SU-DHL-6 (cell line): ENCODE measurements around the gene NRSN2.

Experiments used
- H2AFZ ChIP-seq: fragments of 200-600 bp; sonication (generic); 2 replicates; pipeline ENCODE4 v1.6.1; 2014; ENCODE audit warnings: low read depth, mild to moderate bottlenecking, moderate library complexity, mixed read lengths, antibody characterized with exemption, low read length; ENCODE audit not compliant: severe bottlenecking
- H3F3A ChIP-seq: fragments of 200-600 bp; shearing (Covaris generic); 2 replicates; pipeline ENCODE4 v1.6.0; 2016; ENCODE audit warnings: antibody characterized with exemption, mild to moderate bottlenecking; ENCODE audit not compliant: insufficient read depth
- H3K27ac ChIP-seq: fragments of 200-600 bp; sonication (generic); 2 replicates; pipeline ENCODE4 v1.5.1; 2016; ENCODE audit warnings: low read depth, mild to moderate bottlenecking, low read length, moderate library complexity, mixed read lengths
- H3K27me3 ChIP-seq: fragments of 200-600 bp; sonication (generic), shearing (Covaris generic); 2 replicates; pipeline ENCODE4 v1.6.0; 2014; ENCODE audit warnings: mild to moderate bottlenecking, low read length
- H3K36me3 ChIP-seq: fragments of 200-600 bp; sonication (generic); 2 replicates; pipeline ENCODE4 v1.6.1; 2014; ENCODE audit warnings: mild to moderate bottlenecking, low read length, mixed read lengths
- H3K4me2 ChIP-seq: fragments of 300-600, 200-600 bp; shearing (Covaris generic), sonication (generic); 2 replicates; pipeline ENCODE4 v1.6.0; 2014; ENCODE audit warnings: low read length, low read depth, mild to moderate bottlenecking; ENCODE audit not compliant: poor library complexity, severe bottlenecking
- H3K4me3 ChIP-seq: fragments of 200-600 bp; sonication (generic); 2 replicates; pipeline ENCODE4 v1.5.1; 2014; ENCODE audit warnings: antibody characterized with exemption, low read length, mild to moderate bottlenecking, mixed read lengths; ENCODE audit not compliant: insufficient read depth, poor library complexity, severe bottlenecking
- H3K79me2 ChIP-seq: fragments of 200-600 bp; sonication (generic); 2 replicates; pipeline ENCODE4 v1.6.1; 2014; ENCODE audit warnings: mild to moderate bottlenecking, low read length, moderate library complexity; ENCODE audit not compliant: insufficient read depth
- H3K9ac ChIP-seq: fragments of 200-600 bp; sonication (generic); 2 replicates; pipeline ENCODE4 v1.7.0; 2014; ENCODE audit warnings: mild to moderate bottlenecking, low read length
- H3K9me2 ChIP-seq: fragments of 200-600 bp; sonication (generic); replicated peaks from 2 replicates; pipeline ENCODE4 v1.6.1; 2014; ENCODE audit warnings: low read length; ENCODE audit not compliant: insufficient read depth
- H3K9me3 ChIP-seq: fragments of 200-600 bp; sonication (generic); 2 replicates; pipeline ENCODE4 v1.6.1; 2014; ENCODE audit warnings: low read length, mixed read lengths; ENCODE audit not compliant: insufficient read depth
- H4K20me1 ChIP-seq: fragments of 200-600 bp; sonication (generic); 2 replicates; pipeline ENCODE4 v1.6.1; 2014; ENCODE audit warnings: low read depth, mild to moderate bottlenecking, antibody characterized with exemption, low read length, moderate library complexity, mixed read lengths
- CTCF ChIP-seq: fragments of 200-600 bp; sonication (generic); IDR thresholded peaks from one replicate; pipeline ENCODE4 v1.5.1; 2017; ENCODE audit warnings: antibody characterized with exemption, mild to moderate bottlenecking, low read length, moderate library complexity; ENCODE audit not compliant: insufficient read depth, poor library complexity, severe bottlenecking
- EZH2phosphoT487 ChIP-seq: fragments of 200-600 bp; sonication (generic), shearing (Covaris generic); conservative IDR thresholded peaks from 2 replicates; pipeline ENCODE4 v1.6.1; 2018; ENCODE audit warnings: mild to moderate bottlenecking, antibody characterized with exemption, low read length, moderate library complexity, mixed read lengths

NRSN2 gene

DNA sequence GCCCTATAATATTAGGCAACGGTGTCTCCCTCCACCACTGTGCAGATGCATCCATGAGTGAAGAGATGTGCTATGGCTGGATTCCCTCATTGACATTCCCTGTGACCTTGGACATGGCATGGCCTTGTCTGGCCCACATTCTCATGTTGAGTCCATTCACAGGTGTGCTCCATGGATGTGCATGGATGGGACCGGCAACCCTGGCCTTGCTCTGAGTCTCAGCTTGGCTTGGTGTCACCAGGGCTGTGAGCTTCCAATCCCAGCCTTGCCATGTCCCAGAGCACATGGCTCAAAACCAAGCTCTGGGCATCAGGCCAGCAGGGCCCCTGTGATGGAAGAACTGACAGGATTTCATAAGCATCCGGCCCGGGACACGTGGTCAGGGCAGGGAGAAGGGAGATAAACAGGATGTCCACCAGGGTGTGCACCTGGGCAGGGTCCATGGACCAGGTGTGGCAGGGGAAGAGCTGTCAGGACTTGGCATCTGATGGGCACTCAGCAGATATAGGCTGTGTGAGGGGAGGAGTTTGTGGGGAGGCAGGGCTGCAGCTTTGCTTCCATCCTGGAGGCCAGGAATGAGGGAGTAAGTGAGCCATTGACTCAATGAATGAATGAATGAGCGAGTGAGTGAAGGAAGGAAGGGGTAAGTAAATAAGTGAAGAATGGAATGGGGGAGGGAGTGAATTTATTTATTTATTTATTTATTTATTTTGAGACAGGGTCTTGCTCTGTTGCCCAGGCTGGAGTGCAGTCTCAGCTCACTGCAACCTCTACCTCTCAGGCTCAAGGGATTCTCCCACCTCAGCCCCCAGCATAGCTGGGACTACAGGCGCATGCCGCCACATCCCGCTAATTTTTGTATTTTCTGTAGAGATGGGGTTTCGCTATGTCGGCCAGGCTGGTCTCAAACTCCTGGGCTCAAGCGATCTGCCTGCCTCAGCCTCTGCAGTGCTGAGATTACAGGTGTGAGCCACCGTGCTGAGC lies 15.7 kb downstream of the NRSN2 start:
- H3K9me3 ChIP-seq, result no peaks in the 10 kb centered on the region
- H4K20me1 ChIP-seq, result no peaks in the 10 kb centered on the region
- H3K4me2 ChIP-seq, result no peak overlapping the region
- H3K79me2 ChIP-seq, result no peaks in the 10 kb centered on the region
- no peaks in the 10 kb centered on the region for H3K27me3 ChIP-seq
- H3K9ac ChIP-seq, result no peak overlapping the region
- no peak overlapping the region for H2AFZ ChIP-seq
- H3K4me3 ChIP-seq, result no peak overlapping the region
- H3K27ac ChIP-seq, result no peak overlapping the region
- no peaks in the 10 kb centered on the region for H3K36me3 ChIP-seq
- TF ChIP-seq EZH2phosphoT487, result no peak
- no peak for TF ChIP-seq CTCF
- no peaks in the 10 kb centered on the region for H3F3A ChIP-seq
- no peaks in the 10 kb centered on the region for H3K9me2 ChIP-seq

DNA sequence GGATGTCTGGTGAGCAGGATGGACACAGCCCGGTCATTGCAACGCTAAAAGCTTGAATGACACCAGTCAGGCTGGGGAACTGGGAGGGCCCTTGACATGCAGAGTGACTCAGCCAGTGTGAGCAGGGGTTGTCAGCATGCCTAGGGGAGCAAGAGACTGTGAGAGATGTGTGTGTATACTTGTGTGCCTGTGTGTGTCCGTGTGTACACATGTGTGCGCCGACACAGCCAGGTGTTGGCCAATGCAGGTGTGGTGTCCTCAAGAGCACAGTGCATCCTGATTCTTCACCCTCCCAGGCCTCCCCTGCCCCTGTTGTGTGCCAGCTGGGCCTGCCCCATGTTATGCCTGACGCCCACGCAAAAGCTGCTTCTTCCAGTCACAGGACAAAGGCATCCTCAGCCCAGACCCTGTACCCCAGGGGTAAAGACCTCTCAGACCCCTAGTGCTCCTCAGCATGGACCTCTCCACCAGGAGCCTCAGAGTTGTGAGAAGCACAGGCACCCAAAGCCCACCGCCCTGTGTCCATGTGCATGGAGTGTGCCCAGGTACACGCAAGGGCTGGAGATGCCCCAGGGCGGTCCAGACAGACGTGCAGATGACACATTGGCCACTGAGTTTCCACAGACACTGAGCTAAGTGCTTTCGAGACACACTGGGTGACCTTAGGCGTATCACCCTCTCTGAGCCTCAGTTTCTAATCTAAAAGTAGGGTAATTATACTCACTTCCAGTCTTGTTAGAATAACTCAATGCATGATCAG lies 16.6 kb downstream of the NRSN2 start:
- Histone ChIP-seq H3K27ac (no peak overlapping the region), H2AFZ (no peak overlapping the region), H3K27me3 (no peaks in the 10 kb centered on the region)

GRCh38 chr20:364905-365794 lies 18.2 kb downstream of the NRSN2 start:
- no peaks in the 10 kb centered on the region for H3K9me3 ChIP-seq
- TF ChIP-seq CTCF (no peak), EZH2phosphoT487 (no peak)
- no peaks in the 10 kb centered on the region for H3K36me3 ChIP-seq
- H4K20me1 ChIP-seq, result no peaks in the 10 kb centered on the region
- no peak overlapping the region for H3K4me2 ChIP-seq
- no peaks in the 10 kb centered on the region for H3F3A ChIP-seq
- H2AFZ ChIP-seq, result no peak overlapping the region
- no peak overlapping the region for H3K27ac ChIP-seq
- no peaks in the 10 kb centered on the region for H3K79me2 ChIP-seq
- no peaks in the 10 kb centered on the region for H3K9me2 ChIP-seq
- no peak overlapping the region for H3K9ac ChIP-seq
- no peak overlapping the region for H3K4me3 ChIP-seq
- no peaks in the 10 kb centered on the region for H3K27me3 ChIP-seq

More for the DNA sequence above, 16.6 kb downstream of the NRSN2 start:
- Histone ChIP-seq H4K20me1 (no peaks in the 10 kb centered on the region), H3K36me3 (no peaks in the 10 kb centered on the region), H3F3A (no peaks in the 10 kb centered on the region), H3K9me3 (no peaks in the 10 kb centered on the region), H3K4me2 (no peak overlapping the region), H3K9me2 (no peaks in the 10 kb centered on the region), H3K79me2 (no peaks in the 10 kb centered on the region), H3K9ac (no peak overlapping the region), H3K4me3 (no peak overlapping the region)
- no peak for TF ChIP-seq EZH2phosphoT487
